ENCODE measurements around the gene LDB2. TPM values are rescaled to one million over a fixed set of nuclear protein-coding genes. Genes with fewer than 3 reads are reported as not detected.

LDB2 gene
- total RNA-seq, 2 donors from 2014 or later, result 11.4 to 14.5 TPM

- H3K9me3 Mint-ChIP-seq, result no peaks in the 10 kb centered on the region
- H3K4me3 Mint-ChIP-seq, result peak overlapping the region; percentile 2
- no peak for TF ChIP-seq CTCF (conservative IDR thresholded peaks at IDR 0.05)
- H3K4me1 Mint-ChIP-seq, result peaks cover 49% of the 10 kb centered on the region
- peak overlapping the region; percentile 81 for H3K27ac Mint-ChIP-seq
- H3K27me3 ChIP-seq (ENCODE audit: control insufficient read depth, insufficient read depth, low read length, poor library complexity, severe bottlenecking), result no peaks in the 10 kb centered on the region
- H3K27me3 Mint-ChIP-seq (ENCODE audit: insufficient read depth), result no peaks in the 10 kb centered on the region
- peaks cover 3% of the 10 kb centered on the region for H3K4me1 ChIP-seq (ENCODE audit: control insufficient read depth, insufficient read depth, low read length)
- WGBS, 2 experiments (ENCODE audit: insufficient coverage in 1 of 2, insufficient read length in 1 of 2), result 56% methylated on average over 1 of the region's 2 CpGs; no CpG with 5 or more reads in 1 of the 2 experiments
- no peaks in the 10 kb centered on the region for H3K36me3 Mint-ChIP-seq (ENCODE audit: low read depth)
- peak overlapping the region; percentile 51 for H3K4me3 ChIP-seq (ENCODE audit: low read length)
- no peaks in the 10 kb centered on the region for H3K9me3 ChIP-seq (ENCODE audit: control insufficient read depth, low read length)
- H3K9ac ChIP-seq (ENCODE audit: extremely low read depth, low read length, poor library complexity, severe bottlenecking), result no peak overlapping the region
- no peak for DNase-seq
- no peaks in the 10 kb centered on the region for H3K36me3 ChIP-seq (ENCODE audit: control insufficient read depth, insufficient read depth, low read length)
- peak overlapping the region; percentile 35 for H3K27ac ChIP-seq (ENCODE audit: low read depth, low read length)
Observed at GRCh38 chr4:16893141-16893651, 5.2 kb downstream of the LDB2 start.

DNA sequence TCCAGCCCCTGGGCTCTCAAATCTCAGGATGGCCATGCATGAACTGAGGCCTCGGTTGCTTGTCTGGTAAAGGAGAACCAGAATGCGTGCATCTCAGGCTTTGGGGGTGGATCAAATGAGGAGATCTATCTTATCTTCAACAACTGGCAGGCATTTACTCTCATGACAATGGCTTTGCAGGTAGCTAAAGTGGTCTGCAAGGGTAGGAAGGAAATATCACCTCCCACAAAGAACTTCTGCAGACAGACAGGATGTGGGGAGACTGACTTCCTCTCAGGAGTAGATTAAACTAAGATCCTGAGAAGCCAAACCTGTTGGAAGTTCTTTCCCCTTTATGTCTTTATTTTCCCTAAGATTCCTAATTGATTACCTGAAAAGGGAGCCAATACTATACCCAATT lies 7.8 kb downstream of the LDB2 start:
- TF ChIP-seq CTCF (conservative IDR thresholded peaks at IDR 0.05), result no peak
- no peaks in the 10 kb centered on the region for H3K27me3 ChIP-seq (ENCODE audit: control insufficient read depth, insufficient read depth, low read length, poor library complexity, severe bottlenecking)
- H3K9ac ChIP-seq (ENCODE audit: extremely low read depth, low read length, poor library complexity, severe bottlenecking), result no peak overlapping the region
- no peaks in the 10 kb centered on the region for H3K9me3 ChIP-seq (ENCODE audit: control insufficient read depth, low read length)
- H3K36me3 ChIP-seq (ENCODE audit: control insufficient read depth, insufficient read depth, low read length), result no peaks in the 10 kb centered on the region
- no peak for DNase-seq
- H3K27me3 Mint-ChIP-seq (ENCODE audit: insufficient read depth), result no peaks in the 10 kb centered on the region
- H3K9me3 Mint-ChIP-seq, result no peaks in the 10 kb centered on the region
- WGBS, 2 experiments (ENCODE audit: insufficient coverage in 1 of 2, insufficient read length in 1 of 2), result 93% methylated on average over 2 of the region's 2 CpGs; no CpG with 5 or more reads in 1 of the 2 experiments
- H3K36me3 Mint-ChIP-seq (ENCODE audit: low read depth), result no peaks in the 10 kb centered on the region
- H3K4me1 Mint-ChIP-seq, result peaks cover 31% of the 10 kb centered on the region
- H3K4me3 ChIP-seq (ENCODE audit: low read length), result no peak overlapping the region
- no peak overlapping the region for H3K27ac ChIP-seq (ENCODE audit: low read depth, low read length)
- H3K4me1 ChIP-seq (ENCODE audit: control insufficient read depth, insufficient read depth, low read length), result peaks cover 3% of the 10 kb centered on the region
- H3K4me3 Mint-ChIP-seq, result no peak overlapping the region
- no peak overlapping the region for H3K27ac Mint-ChIP-seq

DNA sequence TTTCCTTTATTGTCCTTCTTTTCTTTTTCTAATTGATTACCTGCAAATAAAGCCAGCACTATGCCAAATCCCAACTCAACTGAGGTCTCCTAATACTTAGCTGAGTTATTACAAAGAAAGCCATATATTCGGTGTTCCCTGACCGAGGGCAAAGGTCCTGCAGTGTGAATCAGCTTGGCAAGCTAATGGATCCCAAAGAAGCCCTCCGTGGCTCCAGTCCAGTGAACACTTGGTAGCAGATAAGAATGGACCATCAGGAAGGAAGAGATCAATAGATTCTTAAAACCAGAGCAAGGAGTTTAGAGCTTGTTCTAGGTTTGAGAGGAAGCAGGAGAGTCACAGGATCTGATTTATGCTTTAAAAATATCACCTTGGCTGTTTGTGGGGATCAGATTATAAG lies 8.5 kb downstream of the LDB2 start:
- no peak for DNase-seq
- Mint-ChIP-seq H3K27ac (peak overlapping the region; percentile 14), H3K4me1 (peaks cover 27% of the 10 kb centered on the region), H3K4me3 (no peak overlapping the region), H3K9me3 (no peaks in the 10 kb centered on the region), H3K36me3 (ENCODE audit: low read depth) (no peaks in the 10 kb centered on the region), H3K27me3 (ENCODE audit: insufficient read depth) (no peaks in the 10 kb centered on the region)
- TF ChIP-seq CTCF (conservative IDR thresholded peaks at IDR 0.05), result no peak
- Histone ChIP-seq H3K4me1 (ENCODE audit: control insufficient read depth, insufficient read depth, low read length) (peaks cover 3% of the 10 kb centered on the region), H3K9me3 (ENCODE audit: control insufficient read depth, low read length) (no peaks in the 10 kb centered on the region), H3K36me3 (ENCODE audit: control insufficient read depth, insufficient read depth, low read length) (no peaks in the 10 kb centered on the region), H3K9ac (ENCODE audit: extremely low read depth, low read length, poor library complexity, severe bottlenecking) (no peak overlapping the region), H3K27me3 (ENCODE audit: control insufficient read depth, insufficient read depth, low read length, poor library complexity, severe bottlenecking) (no peaks in the 10 kb centered on the region), H3K4me3 (ENCODE audit: low read length) (no peak overlapping the region), H3K27ac (ENCODE audit: low read depth, low read length) (no peak overlapping the region)
- WGBS, 2 experiments (ENCODE audit: insufficient coverage in 1 of 2, insufficient read length in 1 of 2), result 92 to 100% methylated on average over 3 of the region's 3 CpGs
